ENCODE measurements around the gene POLA2. TPM values are rescaled to one million over a fixed set of nuclear protein-coding genes. Genes with fewer than 3 reads are reported as not detected.
"Not testable (repeated sequence)": the region's sequence is repeated elsewhere in the genome, so short reads cannot be mapped to it uniquely, and the experiment has no call there.

The POLA2 gene
- total RNA-seq, 4 donors from 2014 or later: 7.6 to 11.3 (median 10.4) TPM

DNA sequence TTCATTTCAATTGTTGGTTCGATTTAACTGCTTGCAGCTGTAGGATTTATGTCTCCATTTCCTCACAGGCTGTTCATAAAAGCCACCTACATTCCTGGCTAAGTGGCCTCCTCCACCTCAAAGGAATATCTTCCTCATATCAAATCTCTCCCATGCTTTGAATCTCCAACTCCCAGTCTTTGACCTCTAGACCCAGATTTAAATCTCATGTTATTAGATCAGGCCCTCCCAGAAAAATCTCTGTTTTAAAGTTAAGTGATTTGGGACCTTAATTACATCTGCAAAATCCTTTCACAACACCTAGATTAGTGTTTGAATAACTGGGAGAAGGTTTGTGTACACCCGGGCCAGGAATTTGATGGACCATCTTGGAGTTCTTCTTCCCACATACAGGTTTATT lies 33.9 kb upstream of the POLA2 start:
- 78 to 86% methylated on average over 2 of the region's 2 CpGs for WGBS, 2 donors
- intact Hi-C loops (cut with DNase I): no loop called here
- DNase-seq: no peak
- Histone ChIP-seq H3K27me3 (no peaks in the 10 kb centered on the region), H3K27ac (no peak overlapping the region), H3K4me1 (peaks cover 6 to 9% of the 10 kb centered on the region in 2 donors), H3K36me3 (no peaks in the 10 kb centered on the region), H3K9me3 (no peaks in the 10 kb centered on the region), H3K4me3 (replicated peaks in 1 of 3) (no peak overlapping the region)
- no peak for TF ChIP-seq POLR2A (IDR thresholded peaks at IDR 0.05)
- TF ChIP-seq, protein P1, sequence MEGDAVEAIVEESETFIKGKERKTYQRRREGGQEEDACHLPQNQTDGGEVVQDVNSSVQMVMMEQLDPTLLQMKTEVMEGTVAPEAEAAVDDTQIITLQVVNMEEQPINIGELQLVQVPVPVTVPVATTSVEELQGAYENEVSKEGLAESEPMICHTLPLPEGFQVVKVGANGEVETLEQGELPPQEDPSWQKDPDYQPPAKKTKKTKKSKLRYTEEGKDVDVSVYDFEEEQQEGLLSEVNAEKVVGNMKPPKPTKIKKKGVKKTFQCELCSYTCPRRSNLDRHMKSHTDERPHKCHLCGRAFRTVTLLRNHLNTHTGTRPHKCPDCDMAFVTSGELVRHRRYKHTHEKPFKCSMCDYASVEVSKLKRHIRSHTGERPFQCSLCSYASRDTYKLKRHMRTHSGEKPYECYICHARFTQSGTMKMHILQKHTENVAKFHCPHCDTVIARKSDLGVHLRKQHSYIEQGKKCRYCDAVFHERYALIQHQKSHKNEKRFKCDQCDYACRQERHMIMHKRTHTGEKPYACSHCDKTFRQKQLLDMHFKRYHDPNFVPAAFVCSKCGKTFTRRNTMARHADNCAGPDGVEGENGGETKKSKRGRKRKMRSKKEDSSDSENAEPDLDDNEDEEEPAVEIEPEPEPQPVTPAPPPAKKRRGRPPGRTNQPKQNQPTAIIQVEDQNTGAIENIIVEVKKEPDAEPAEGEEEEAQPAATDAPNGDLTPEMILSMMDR (IDR thresholded peaks at IDR 0.05): no peak

DNA sequence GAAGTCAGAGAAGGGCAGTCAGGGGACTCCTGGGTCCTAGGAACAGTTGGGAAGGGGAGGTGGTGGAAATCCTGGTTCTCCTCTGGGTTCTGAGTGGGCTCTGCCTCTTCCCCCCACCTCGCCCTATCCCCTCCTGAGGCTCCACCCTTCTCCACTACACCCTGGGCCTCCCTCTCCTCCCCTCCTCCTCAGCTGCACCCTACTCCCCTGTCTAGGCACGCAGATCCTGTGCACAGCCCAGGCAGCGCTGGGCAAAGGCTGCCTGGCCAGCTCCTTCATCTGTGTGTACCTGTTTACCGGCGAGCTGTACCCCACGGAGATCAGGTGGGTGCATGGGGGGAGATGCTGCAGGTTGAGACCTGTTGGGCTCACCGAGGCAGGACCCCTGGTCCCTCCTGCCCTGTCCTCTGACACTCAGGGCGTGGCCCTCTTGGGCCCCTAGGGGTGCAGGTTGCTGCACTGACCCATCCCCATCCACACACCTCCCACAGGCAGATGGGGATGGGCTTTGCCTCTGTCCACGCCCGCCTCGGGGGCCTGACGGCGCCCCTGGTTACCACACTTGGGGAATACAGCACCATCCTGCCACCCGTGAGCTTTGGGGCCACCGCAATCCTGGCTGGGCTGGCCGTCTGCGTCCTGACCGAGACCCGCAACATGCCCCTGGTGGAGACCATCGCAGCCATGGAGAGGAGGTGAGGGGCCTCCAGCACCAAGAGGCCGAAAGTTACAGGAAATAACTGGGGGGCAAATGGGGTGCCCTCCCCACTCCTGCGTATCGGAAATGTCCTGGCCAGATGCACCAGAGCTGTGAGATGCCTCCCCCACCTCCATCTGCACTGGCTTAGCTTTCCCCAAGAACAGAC lies 25.3 kb upstream of the POLA2 start:
- Histone ChIP-seq H3K27me3 (no peaks in the 10 kb centered on the region), H3K9me3 (no peaks in the 10 kb centered on the region), H3K4me1 (no peaks in the 10 kb centered on the region), H3K36me3 (no peaks in the 10 kb centered on the region), H3K27ac (no peak overlapping the region), H3K4me3 (replicated peaks in 1 of 3) (no peak overlapping the region)
- WGBS, 2 donors: 87 to 91% methylated on average over 20 to 22 of the region's 23 CpGs
- TF ChIP-seq, protein P1 (IDR thresholded peaks at IDR 0.05): no peak
- no peak for TF ChIP-seq POLR2A (IDR thresholded peaks at IDR 0.05)
- intact Hi-C loops (cut with DNase I): no loop called here
- no peak for DNase-seq

DNA sequence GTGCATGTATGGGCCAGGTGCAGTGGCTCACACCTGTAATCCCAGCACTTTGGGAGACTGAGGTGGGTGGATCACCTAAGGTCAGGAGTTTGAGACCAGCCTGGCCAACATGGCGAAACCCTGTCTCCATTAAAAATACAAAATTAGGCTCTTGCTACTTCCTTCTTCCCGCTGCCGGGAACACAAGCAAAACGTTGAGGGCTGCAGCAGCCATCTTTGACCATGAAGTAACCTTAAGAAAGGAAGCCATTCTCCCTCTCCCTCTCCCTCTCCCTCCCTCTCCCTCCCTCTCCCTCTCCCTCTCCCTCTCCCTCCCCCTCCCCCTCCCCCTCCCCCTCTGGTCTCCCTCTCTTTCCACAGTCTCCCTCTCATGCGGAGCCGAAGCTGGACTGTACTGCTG lies 23.5 kb upstream of the POLA2 start:
- H3K27me3 ChIP-seq; H3K4me1 ChIP-seq; H3K4me3 ChIP-seq (replicated peaks in 1 of 3); H3K9me3 ChIP-seq; H3K36me3 ChIP-seq; DNase-seq; H3K27ac ChIP-seq; intact Hi-C loops (cut with DNase I): not testable (repeated sequence)
- 76 to 82% methylated on average over 6 of the region's 6 CpGs for WGBS, 2 donors

DNA sequence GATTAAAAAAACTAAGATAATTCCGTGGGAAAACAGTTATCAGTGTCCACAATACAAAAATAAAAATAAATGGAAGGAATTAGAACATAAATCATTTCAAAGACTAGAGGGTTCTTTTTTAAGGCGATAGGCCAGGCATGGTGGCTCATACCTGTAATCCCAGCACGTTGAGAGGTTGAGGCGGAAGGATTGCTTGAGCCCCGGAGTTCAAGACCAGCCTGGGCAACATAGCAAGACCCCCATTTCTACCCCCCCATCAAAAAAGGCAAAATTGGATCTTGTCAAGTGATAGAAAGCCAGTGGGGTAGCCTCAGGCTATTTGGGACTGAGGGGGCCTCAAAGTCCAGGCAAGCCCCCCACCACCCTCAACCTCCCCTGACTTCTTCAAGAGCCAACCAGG lies 20.6 kb upstream of the POLA2 start:
- intact Hi-C loops (cut with DNase I): no loop called here
- H3K4me1 ChIP-seq: no peaks in the 10 kb centered on the region
- TF ChIP-seq, protein P1 (IDR thresholded peaks at IDR 0.05): no peak
- no peak for TF ChIP-seq POLR2A (IDR thresholded peaks at IDR 0.05)
- DNase-seq: no peak
- 66 to 79% methylated on average over 5 of the region's 5 CpGs for WGBS, 2 donors
- H3K36me3 ChIP-seq: no peaks in the 10 kb centered on the region
- H3K4me3 ChIP-seq (replicated peaks in 1 of 3): no peak overlapping the region
- H3K27me3 ChIP-seq: no peaks in the 10 kb centered on the region
- no peak overlapping the region for H3K27ac ChIP-seq
- H3K9me3 ChIP-seq: no peaks in the 10 kb centered on the region

DNA sequence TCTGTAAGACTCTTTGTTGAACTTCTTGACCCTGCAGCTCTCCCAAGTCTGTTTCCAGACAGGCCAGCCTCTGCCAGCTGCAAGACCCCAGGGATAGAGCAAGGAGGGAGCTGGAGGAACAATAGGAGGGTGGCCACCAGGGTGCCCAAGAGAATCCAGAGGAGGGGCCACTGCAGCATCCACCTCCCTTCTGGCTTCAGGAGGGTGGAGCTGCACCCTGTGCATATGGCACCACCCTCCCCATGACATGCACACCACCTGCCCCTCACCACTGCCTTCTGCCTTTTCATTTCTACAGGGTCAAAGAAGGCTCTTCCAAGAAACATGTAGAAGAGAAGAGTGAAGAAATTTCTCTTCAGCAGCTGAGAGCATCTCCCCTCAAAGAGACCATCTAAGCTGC lies 20.1 kb upstream of the POLA2 start:
- intact Hi-C loops (cut with DNase I): no loop called here
- H3K4me3 ChIP-seq (replicated peaks in 1 of 3): no peak overlapping the region
- no peaks in the 10 kb centered on the region for H3K27me3 ChIP-seq
- H3K9me3 ChIP-seq: no peaks in the 10 kb centered on the region
- DNase-seq: no peak
- H3K36me3 ChIP-seq: no peaks in the 10 kb centered on the region
- peaks cover 5% of the 10 kb centered on the region in 2 donors for H3K4me1 ChIP-seq
- no peak overlapping the region for H3K27ac ChIP-seq
- no peak for TF ChIP-seq POLR2A (IDR thresholded peaks at IDR 0.05)

DNA sequence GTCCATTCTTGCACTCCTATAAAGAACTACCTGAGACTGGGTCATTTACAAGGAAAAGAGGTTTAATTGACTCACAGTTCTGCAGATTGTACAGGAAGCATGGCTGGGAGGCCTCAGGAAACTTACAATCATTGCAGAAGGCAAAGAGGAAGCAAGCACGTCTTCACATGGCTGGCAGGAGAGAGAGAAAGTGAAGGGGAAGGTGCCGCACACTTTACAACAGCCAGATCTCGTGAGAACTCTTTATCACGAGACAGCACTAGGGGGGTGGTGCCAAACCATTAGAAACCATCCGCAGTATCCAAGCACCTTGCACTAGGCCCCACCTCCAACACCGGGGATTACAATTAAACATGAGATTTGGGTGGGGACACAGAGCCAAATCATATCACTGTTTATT lies 19.4 kb upstream of the POLA2 start:
- 83 to 85% methylated on average over 6 of the region's 6 CpGs for WGBS, 2 donors
- Histone ChIP-seq H3K4me3 (replicated peaks in 1 of 3) (no peak overlapping the region), H3K36me3 (no peaks in the 10 kb centered on the region), H3K4me1 (peaks cover 12% of the 10 kb centered on the region in 2 donors), H3K9me3 (no peaks in the 10 kb centered on the region), H3K27ac (no peak overlapping the region), H3K27me3 (no peaks in the 10 kb centered on the region)
- DNase-seq: no peak
- intact Hi-C loops (cut with DNase I): no loop called here
- TF ChIP-seq POLR2A (IDR thresholded peaks at IDR 0.05): no peak
- TF ChIP-seq, protein P1 (IDR thresholded peaks at IDR 0.05): no peak

Measured in thyroid gland (tissue), 4 donors.